GM12891 (cell line): ENCODE results near the gene PPP1R2.

Experiments used
- PAX5 ChIP-seq: IDR thresholded peaks from 2 replicates; pipeline ENCODE4 v1.6.1; 2011; ENCODE audit warnings: low read length, moderate library complexity, mild to moderate bottlenecking; ENCODE audit not compliant: insufficient read depth, severe bottlenecking
- POLR2A ChIP-seq: IDR thresholded peaks from 2 replicates; pipeline ENCODE4 v1.6.1; 2011; ENCODE audit warnings: low read depth, low read length, control low read depth
- POLR2AphosphoS5 ChIP-seq: IDR thresholded peaks from 2 replicates; pipeline ENCODE4 v1.6.1; 2011; ENCODE audit warnings: low read depth, low read length, control low read depth
- POU2F2 ChIP-seq: IDR thresholded peaks from 2 replicates; pipeline ENCODE4 v1.6.1; 2011; ENCODE audit warnings: low read depth, mild to moderate bottlenecking, control low read depth, low read length, moderate library complexity
- TAF1 ChIP-seq: IDR thresholded peaks from 2 replicates; pipeline ENCODE4 v1.6.1; 2011; ENCODE audit warnings: low read depth, low read length, control low read depth

GRCh38 chr3:195583831-195584542 lies 40.9 kb upstream of the PPP1R2 start, which contains the start of gene APOD:
- TF ChIP-seq POLR2AphosphoS5 = no peak
- TF ChIP-seq POLR2A = no peak
- TF ChIP-seq POU2F2 = no peak
- TF ChIP-seq TAF1 = no peak
- TF ChIP-seq PAX5 = no peak
